CD4-positive, alpha-beta T cell treated with Interleukin-21 for 1 hour (primary cell): ENCODE measurements around the gene ZNF200.
A peak's percentile ranks its signal among the peaks of the same experiment; 100 is the strongest.
"Not testable (repeated sequence)": the region's sequence is repeated elsewhere in the genome, so short reads cannot be mapped to it uniquely, and the experiment has no call there.

Experiments used
- DNase-seq: peaks from one replicate; pipeline ENCODE4 v3.0.0-alpha.2; 2020

ZNF200 gene

GRCh38 chr16:3198334-3199072 lies 36.5 kb downstream of the ZNF200 start:
- no peak for DNase-seq

- not testable (repeated sequence) for DNase-seq
Observed at GRCh38 chr16:3197694-3198333, 37.1 kb downstream of the ZNF200 start.

- no peak for DNase-seq
Observed at GRCh38 chr16:3195975-3196374, 39.0 kb downstream of the ZNF200 start.

GRCh38 chr16:3194792-3195191 lies 40.2 kb downstream of the ZNF200 start:
- no peak for DNase-seq

GRCh38 chr16:3193221-3194212 lies 41.4 kb downstream of the ZNF200 start:
- DNase-seq: no peak

- DNase-seq: no peak
Observed at GRCh38 chr16:3192476-3193019, 42.4 kb downstream of the ZNF200 start.

GRCh38 chr16:3190949-3191353 lies 44.0 kb downstream of the ZNF200 start:
- DNase-seq: no peak

- no peak for DNase-seq
Observed at GRCh38 chr16:3189869-3190268, 45.1 kb downstream of the ZNF200 start.

GRCh38 chr16:3188925-3189825 lies 45.8 kb downstream of the ZNF200 start:
- peak; percentile 35 for DNase-seq

- no peak for DNase-seq
Observed at GRCh38 chr16:3188675-3188924, 46.4 kb downstream of the ZNF200 start.

- DNase-seq: peak; percentile 67
Observed at GRCh38 chr16:3187798-3188674, 46.9 kb downstream of the ZNF200 start, which contains the start of gene OR1F1. TSS of gene OR1F1 (plus strand) at chr16:3188204.

GRCh38 chr16:3186946-3187690 lies 47.8 kb downstream of the ZNF200 start:
- no peak for DNase-seq

GRCh38 chr16:3183445-3184139 lies 51.4 kb downstream of the ZNF200 start:
- DNase-seq: no peak

- DNase-seq: peak; percentile 60
Observed at GRCh38 chr16:3182608-3183444, 52.1 kb downstream of the ZNF200 start.

GRCh38 chr16:3182293-3182607 lies 52.7 kb downstream of the ZNF200 start:
- DNase-seq: not testable (repeated sequence)

GRCh38 chr16:3180445-3180878 lies 54.5 kb downstream of the ZNF200 start:
- no peak for DNase-seq

- DNase-seq: no peak
Observed at GRCh38 chr16:3179651-3180050, 55.3 kb downstream of the ZNF200 start.

- DNase-seq: no peak
Observed at GRCh38 chr16:3175157-3176093, 59.5 kb downstream of the ZNF200 start.
